Activated naive CD4-positive, alpha-beta T cell treated with anti-CD3 and anti-CD28 coated beads, Interleukin-2, amount 50 U/mL, for 24 hours (primary cell): ENCODE results near the gene CDH8.
"Not testable (repeated sequence)": the region's sequence is repeated elsewhere in the genome, so short reads cannot be mapped to it uniquely, and the experiment has no call there.

ENCODE experiments used
- H3K27ac Mint-ChIP-seq: one replicate; pipeline ENCODE4 v1.8.0; 2021; ENCODE audit warnings: mild to moderate bottlenecking, mixed read lengths
- H3K27me3 Mint-ChIP-seq: one replicate; pipeline ENCODE4 v1.8.0; 2021; ENCODE audit warnings: mixed read lengths
- H3K36me3 Mint-ChIP-seq: one replicate; pipeline ENCODE4 v1.8.0; 2021; ENCODE audit warnings: mixed read lengths
- H3K4me1 Mint-ChIP-seq: one replicate; pipeline ENCODE4 v1.8.0; 2021; ENCODE audit warnings: mixed read lengths
- H3K4me3 Mint-ChIP-seq: one replicate; pipeline ENCODE4 v1.8.0; 2021; ENCODE audit warnings: mild to moderate bottlenecking, mixed read lengths
- H3K9me3 Mint-ChIP-seq: one replicate; pipeline ENCODE4 v1.8.0; 2021; ENCODE audit warnings: mixed read lengths

Gene CDH8

DNA sequence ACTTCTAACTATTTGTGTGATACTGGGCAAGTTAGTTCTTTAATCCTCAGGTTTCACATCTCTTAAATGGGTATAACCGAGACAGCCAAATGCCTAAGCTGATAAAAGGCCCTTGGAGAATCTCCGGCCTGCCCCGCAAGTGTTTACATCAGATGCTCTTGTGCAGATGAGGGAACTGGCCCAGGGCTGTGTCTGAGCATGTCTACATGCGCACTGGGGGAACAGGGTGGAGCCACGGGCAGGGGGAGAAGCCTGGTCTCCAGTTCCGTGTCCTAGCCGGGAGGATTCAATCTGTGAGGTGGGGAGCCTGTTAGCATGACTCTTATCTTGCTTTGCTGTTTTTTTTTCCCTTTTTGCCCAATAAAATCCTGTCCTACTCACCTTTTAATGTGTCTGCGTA, 222.9 kb downstream of the CDH8 start:
- H3K9me3 Mint-ChIP-seq: no peaks in the 10 kb centered on the region
- no peaks in the 10 kb centered on the region for H3K36me3 Mint-ChIP-seq
- H3K4me3 Mint-ChIP-seq: no peak overlapping the region
- H3K4me1 Mint-ChIP-seq: no peaks in the 10 kb centered on the region
- no peak overlapping the region for H3K27ac Mint-ChIP-seq
- no peaks in the 10 kb centered on the region for H3K27me3 Mint-ChIP-seq

DNA sequence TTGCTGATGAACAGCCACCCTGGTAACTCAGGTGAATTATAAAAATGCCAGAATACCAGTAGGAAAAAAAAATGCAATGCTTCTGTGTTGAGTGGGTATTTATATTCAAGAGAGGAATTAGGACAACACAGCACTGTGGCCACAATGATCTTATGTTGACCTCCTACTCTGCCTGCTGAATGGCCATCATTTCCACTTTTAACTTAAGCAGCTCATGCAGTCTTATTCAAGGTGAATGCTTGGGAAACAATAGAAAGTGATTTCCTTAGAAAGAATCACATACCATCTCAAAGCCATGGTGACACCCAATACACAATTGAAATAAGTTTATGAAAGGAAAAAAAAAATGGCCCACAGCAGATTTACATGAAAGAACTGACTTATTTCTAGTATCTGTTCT, 224.0 kb downstream of the CDH8 start:
- no peaks in the 10 kb centered on the region for H3K9me3 Mint-ChIP-seq
- no peak overlapping the region for H3K4me3 Mint-ChIP-seq
- no peaks in the 10 kb centered on the region for H3K4me1 Mint-ChIP-seq
- no peak overlapping the region for H3K27ac Mint-ChIP-seq
- no peaks in the 10 kb centered on the region for H3K27me3 Mint-ChIP-seq
- H3K36me3 Mint-ChIP-seq: no peaks in the 10 kb centered on the region

DNA sequence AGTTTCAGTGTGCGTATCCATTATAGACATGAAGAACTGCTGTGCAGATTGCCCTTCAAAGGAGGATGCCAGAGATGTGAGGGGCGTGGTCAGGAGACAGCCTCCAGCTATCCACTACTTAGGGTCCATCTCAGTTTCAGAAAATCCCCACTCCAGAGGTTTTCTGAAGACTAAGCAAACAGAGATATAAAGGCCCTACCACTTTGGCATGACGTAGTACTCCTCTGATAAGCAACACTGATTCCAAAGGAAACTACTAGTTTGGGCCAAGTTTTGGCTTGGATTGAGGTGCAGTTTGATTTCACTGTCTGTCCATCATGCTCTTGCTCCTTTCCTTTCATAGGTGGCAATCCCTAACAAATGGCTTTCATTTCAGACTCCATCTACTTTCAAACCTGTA, 228.7 kb downstream of the CDH8 start:
- H3K27ac Mint-ChIP-seq: no peak overlapping the region
- no peaks in the 10 kb centered on the region for H3K27me3 Mint-ChIP-seq
- no peaks in the 10 kb centered on the region for H3K36me3 Mint-ChIP-seq
- H3K9me3 Mint-ChIP-seq: no peaks in the 10 kb centered on the region
- H3K4me3 Mint-ChIP-seq: no peak overlapping the region
- H3K4me1 Mint-ChIP-seq: no peaks in the 10 kb centered on the region

DNA sequence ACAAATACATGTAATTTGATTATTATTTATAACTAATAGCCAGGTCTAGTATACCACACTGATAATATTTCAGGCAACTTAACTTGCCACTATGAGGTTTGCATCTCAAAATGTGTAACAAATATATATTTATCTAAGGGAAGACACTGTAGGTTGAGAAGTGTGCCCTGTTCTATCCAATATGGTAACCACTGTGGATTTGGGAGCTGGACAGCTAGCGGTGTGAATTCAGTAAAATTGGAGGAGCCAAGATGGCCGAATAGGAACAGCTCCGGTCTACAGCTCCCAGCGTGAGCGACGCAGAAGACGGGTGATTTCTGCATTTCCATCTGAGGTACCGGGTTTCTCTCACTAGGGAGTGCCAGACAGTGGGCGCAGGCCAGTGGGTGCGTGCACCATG, 235.0 kb downstream of the CDH8 start:
- H3K27ac Mint-ChIP-seq, H3K4me3 Mint-ChIP-seq, H3K9me3 Mint-ChIP-seq, H3K27me3 Mint-ChIP-seq, H3K4me1 Mint-ChIP-seq, H3K36me3 Mint-ChIP-seq: not testable (repeated sequence)

DNA sequence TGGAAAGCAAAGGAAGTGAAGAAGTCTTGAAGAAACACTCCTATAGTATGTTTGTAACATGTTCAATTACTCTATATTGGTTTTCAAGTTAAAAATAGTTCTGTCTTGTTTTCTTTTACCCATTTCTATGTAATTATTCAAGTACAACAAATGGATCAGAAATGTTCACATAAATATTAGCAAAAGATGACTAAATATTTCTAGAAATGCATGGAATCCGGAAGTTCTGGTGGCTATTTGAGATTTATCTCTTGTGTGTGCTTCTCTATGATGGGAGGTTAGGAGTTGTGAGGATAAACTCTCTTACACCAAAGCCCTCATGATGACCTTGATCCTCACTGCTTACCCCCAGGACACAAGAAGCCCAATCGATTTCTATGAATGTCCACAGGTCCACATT, 237.5 kb downstream of the CDH8 start:
- Mint-ChIP-seq H3K4me1 (no peaks in the 10 kb centered on the region), H3K4me3 (no peak overlapping the region), H3K27ac (no peak overlapping the region), H3K27me3 (no peaks in the 10 kb centered on the region), H3K36me3 (no peaks in the 10 kb centered on the region), H3K9me3 (peaks cover 11% of the 10 kb centered on the region)

DNA sequence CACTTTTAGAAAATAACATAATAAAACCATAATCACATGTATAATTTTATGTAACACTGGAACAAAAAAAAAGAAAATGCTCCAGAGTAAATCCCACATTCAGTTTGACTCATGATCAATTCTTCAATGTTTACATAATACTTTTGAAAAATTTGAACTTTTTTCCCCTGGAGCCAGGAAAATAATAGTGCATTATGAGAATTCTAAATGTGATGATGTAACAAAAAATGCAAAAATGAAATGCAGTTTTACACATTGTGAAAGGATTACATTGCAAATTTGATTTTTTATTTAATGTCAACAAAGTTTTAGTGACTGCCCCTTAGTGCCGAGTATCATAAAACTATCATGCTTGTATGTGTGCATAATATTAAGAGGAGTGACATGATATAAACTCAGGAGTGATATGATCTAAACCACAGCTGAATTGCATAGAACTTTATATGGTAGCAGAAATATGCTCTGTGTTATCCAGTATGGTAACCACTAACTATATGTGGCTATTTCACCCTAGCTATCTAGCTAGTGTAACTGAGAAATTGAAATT, 238.2 kb downstream of the CDH8 start:
- no peaks in the 10 kb centered on the region for H3K4me1 Mint-ChIP-seq
- peaks cover 11% of the 10 kb centered on the region for H3K9me3 Mint-ChIP-seq
- H3K4me3 Mint-ChIP-seq: no peak overlapping the region
- H3K27ac Mint-ChIP-seq: no peak overlapping the region
- no peaks in the 10 kb centered on the region for H3K27me3 Mint-ChIP-seq
- no peaks in the 10 kb centered on the region for H3K36me3 Mint-ChIP-seq

DNA sequence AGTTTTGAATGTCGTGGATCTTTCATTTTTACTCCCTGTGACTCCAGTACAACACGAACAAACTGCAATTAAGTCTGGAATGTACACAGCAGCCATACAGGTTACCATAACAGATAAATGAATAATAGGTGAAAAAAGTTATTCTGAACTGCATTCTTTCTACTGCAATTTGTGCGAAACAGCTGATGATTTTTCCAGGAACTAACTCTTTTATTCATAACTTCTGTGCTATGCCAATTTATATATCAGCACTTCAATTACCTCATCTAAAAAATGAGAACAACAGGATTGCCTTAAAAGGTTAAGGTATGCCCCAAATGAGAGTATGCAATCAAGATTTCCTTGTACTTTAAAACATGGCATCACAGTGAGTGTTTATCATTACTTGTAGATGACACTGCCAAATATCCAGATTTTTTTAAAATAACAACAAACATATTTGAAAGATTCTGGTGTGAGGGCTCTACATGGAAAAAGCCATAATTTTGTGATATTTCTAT, 238.9 kb downstream of the CDH8 start:
- no peak overlapping the region for H3K27ac Mint-ChIP-seq
- no peak overlapping the region for H3K4me3 Mint-ChIP-seq
- H3K27me3 Mint-ChIP-seq: no peaks in the 10 kb centered on the region
- no peaks in the 10 kb centered on the region for H3K36me3 Mint-ChIP-seq
- peaks cover 11% of the 10 kb centered on the region for H3K9me3 Mint-ChIP-seq
- no peaks in the 10 kb centered on the region for H3K4me1 Mint-ChIP-seq

DNA sequence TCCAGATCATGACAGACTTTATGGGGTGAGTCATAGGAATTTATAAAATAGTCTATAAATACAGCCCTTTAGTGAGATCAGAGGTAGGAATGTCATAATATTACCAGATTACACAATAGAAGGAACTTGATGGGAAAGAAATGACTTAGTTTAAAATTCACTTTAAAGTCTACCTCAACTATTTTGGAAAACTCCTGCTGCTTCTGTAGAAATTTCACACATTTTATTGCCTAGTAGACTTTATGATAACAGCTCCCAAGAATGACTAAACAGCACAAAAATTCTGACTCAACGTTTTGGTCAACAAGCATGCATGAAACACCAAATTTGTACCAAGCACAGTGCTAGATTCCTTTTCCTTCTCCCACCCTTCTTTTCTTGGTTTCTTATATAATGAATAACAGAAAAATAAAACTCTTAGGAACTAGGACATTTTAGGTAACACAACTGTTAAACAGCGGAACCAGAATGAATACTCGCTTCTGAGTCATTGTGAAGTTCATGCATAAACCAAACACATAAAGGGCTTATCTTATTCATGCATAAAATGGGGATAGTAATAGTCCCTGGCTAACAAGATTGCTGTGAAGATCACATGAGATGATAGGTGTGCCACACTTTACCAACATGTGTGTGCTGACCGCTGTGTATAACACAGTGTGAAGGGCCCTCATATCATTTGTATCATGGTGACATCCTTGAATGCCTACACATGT, 243.9 kb downstream of the CDH8 start:
- Mint-ChIP-seq H3K4me3 (no peak overlapping the region), H3K4me1 (no peaks in the 10 kb centered on the region), H3K27ac (no peak overlapping the region), H3K36me3 (no peaks in the 10 kb centered on the region), H3K9me3 (peaks cover 14% of the 10 kb centered on the region), H3K27me3 (no peaks in the 10 kb centered on the region)

DNA sequence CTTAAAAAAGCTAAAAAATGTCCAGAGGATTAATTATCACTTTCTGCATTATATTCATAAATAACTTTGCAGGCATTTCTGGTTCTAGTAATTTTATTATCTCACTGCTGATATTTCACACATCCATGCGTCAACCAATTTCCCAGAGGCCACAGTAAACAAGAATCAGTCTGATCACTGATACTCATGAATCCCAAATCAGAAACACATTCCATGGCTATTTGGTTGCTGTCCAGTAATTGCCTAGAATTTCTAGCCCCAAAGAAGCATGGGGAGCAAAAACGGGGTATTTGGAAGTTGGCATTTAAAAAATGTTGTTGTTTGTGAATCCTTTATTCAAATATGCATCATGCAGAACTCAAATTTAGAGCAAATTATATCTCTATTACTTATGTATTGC, 244.8 kb downstream of the CDH8 start:
- no peak overlapping the region for H3K27ac Mint-ChIP-seq
- peaks cover 14% of the 10 kb centered on the region for H3K9me3 Mint-ChIP-seq
- H3K4me3 Mint-ChIP-seq: no peak overlapping the region

DNA sequence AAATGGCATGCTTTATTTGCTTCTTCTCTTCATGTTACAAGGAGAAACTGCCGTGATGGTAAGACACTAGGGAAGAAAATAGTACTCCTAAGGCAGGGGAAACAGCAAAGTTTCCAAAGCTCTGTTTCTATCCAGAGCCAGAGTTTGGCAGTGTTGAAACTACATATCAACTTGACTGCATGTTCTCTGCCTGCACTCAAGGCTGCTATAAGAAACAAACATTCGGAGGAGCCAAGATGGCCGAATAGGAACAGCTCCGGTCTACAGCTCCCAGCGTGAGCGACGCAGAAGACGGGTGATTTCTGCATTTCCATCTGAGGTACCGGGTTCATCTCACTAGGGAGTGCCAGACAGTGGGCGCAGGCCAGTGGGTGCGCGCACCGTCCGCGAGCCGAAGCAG, 254.4 kb downstream of the CDH8 start:
- H3K27me3 Mint-ChIP-seq, H3K4me3 Mint-ChIP-seq, H3K36me3 Mint-ChIP-seq, H3K4me1 Mint-ChIP-seq, H3K9me3 Mint-ChIP-seq, H3K27ac Mint-ChIP-seq: not testable (repeated sequence)

More for the DNA sequence above, 244.8 kb downstream of the CDH8 start:
- Mint-ChIP-seq H3K36me3 (no peaks in the 10 kb centered on the region), H3K4me1 (no peaks in the 10 kb centered on the region), H3K27me3 (no peaks in the 10 kb centered on the region)

DNA sequence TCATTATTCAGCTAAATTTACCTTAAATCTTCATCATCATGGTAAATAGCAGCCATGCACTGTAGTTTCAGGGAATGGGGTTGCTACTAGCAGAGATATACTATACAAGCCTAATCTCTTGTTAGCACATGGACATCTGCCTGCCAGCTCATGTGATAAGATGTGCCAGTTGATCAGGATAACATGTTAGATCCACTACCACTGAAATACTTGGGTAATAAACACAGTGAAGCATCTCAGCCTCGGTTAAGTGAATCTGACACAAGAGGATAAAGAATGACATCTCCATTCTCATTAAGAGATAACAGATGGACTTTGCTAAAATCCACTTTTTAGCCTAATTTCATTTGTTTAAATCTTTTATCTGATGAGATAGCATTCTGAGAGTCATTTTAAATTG, 256.1 kb downstream of the CDH8 start:
- Mint-ChIP-seq H3K36me3 (no peaks in the 10 kb centered on the region), H3K4me1 (no peaks in the 10 kb centered on the region), H3K27me3 (no peaks in the 10 kb centered on the region), H3K4me3 (no peak overlapping the region), H3K9me3 (no peaks in the 10 kb centered on the region), H3K27ac (no peak overlapping the region)

DNA sequence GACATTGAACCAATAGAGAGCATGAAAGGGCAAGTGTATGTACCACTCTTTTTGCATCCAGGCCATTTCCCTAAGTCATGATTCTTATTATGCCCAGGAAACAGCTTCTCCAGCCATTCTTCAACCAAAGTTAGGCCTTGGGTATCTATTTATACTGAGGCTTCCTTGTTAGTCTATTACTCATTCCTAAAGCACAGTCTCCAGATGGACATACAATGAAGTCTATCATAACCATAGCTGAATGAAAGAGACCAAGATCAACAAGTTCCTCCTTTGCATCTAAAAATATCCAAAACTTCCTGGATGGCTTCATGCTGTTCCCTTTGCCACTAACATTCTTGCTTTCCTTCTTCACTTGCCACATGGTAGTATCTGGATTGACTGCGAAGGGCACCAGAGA, 265.9 kb downstream of the CDH8 start:
- Mint-ChIP-seq H3K27ac (no peak overlapping the region), H3K9me3 (peaks cover 14% of the 10 kb centered on the region), H3K4me1 (no peaks in the 10 kb centered on the region), H3K4me3 (no peak overlapping the region), H3K27me3 (no peaks in the 10 kb centered on the region), H3K36me3 (no peaks in the 10 kb centered on the region)

DNA sequence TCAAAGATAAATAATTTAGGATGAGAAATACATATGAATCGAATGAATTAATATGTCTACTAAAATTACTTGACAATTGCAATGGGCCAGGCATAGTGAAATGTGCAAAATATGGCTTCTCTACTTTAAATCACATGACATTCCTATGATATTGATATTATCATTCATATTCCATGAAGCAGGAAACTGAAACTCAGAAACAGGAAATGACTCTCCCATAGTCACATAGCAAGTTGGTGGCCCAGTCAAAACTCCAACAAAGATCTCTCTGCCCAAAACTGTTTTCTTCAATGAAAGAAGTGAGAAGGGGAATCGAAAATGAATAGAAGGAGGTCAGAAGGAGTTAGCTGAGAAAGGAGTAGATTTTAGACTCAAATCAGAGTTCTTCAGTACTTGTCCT, 272.2 kb downstream of the CDH8 start:
- Mint-ChIP-seq H3K27ac (no peak overlapping the region), H3K4me3 (no peak overlapping the region), H3K36me3 (no peaks in the 10 kb centered on the region), H3K4me1 (no peaks in the 10 kb centered on the region), H3K27me3 (no peaks in the 10 kb centered on the region), H3K9me3 (peaks cover 17% of the 10 kb centered on the region)

DNA sequence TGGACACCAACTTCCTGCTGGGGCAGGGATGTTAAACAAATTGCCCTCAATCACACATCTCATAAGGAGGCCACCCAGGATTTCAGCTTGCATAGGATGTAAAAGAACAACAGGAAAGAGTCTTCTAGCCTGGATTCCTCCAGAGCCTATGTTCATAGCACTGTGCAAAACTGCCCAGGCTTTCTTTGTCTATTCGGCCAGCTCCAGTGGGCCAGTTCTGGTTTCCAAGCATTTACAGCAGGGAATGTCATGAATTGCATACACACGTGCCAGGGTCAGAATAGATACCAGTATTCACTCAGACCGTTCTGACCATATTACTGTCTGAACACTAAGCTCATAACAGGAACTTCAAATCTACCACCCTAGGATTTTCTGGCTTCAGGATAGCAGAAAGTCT, 273.2 kb downstream of the CDH8 start:
- no peak overlapping the region for H3K4me3 Mint-ChIP-seq
- no peaks in the 10 kb centered on the region for H3K36me3 Mint-ChIP-seq
- H3K4me1 Mint-ChIP-seq: no peaks in the 10 kb centered on the region
- H3K27ac Mint-ChIP-seq: no peak overlapping the region
- peaks cover 13% of the 10 kb centered on the region for H3K9me3 Mint-ChIP-seq
- no peaks in the 10 kb centered on the region for H3K27me3 Mint-ChIP-seq

DNA sequence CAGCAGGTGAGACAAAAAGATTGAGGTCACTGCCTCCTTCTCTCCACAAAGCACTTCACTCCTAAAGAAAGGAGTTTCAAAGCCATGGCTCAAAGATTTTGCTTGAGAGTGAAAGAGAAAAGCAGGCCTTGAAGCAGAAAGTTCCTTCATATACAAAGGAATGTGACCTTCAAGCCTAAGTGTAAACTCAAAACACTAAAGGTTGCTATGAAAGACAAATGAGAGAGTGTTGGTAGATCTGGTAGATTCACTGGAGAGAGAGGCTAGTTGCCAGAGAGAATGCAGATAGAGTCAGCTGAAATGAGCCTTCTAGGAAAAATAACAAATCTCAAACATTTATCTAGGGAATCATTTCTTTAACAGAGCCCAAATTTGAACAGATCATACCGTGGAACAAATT, 305.2 kb downstream of the CDH8 start:
- Mint-ChIP-seq H3K4me3 (no peak overlapping the region), H3K27me3 (no peaks in the 10 kb centered on the region), H3K27ac (no peak overlapping the region), H3K4me1 (no peaks in the 10 kb centered on the region), H3K9me3 (peaks cover 33% of the 10 kb centered on the region), H3K36me3 (no peaks in the 10 kb centered on the region)

DNA sequence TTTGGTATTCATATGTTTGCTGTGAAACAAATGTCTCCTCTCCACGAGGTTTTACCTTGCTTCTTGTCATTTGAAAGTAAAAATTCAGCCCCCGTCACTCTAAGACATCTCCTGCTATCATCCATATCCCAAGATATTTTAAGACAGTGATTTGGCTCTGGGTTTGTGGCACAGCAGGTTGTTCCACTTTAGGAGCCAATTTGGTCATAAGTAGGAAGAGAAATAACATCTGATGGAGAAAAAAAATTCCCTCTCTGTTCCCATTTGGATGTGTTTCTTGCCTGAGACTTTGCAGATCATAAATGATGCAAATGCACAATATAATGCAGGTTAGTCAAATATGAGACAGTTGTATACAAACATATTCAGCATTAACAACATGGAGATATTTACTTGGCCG, 309.5 kb downstream of the CDH8 start:
- Mint-ChIP-seq H3K4me1 (no peaks in the 10 kb centered on the region), H3K27me3 (no peaks in the 10 kb centered on the region), H3K9me3 (peaks cover 11% of the 10 kb centered on the region), H3K27ac (no peak overlapping the region), H3K36me3 (no peaks in the 10 kb centered on the region), H3K4me3 (no peak overlapping the region)

DNA sequence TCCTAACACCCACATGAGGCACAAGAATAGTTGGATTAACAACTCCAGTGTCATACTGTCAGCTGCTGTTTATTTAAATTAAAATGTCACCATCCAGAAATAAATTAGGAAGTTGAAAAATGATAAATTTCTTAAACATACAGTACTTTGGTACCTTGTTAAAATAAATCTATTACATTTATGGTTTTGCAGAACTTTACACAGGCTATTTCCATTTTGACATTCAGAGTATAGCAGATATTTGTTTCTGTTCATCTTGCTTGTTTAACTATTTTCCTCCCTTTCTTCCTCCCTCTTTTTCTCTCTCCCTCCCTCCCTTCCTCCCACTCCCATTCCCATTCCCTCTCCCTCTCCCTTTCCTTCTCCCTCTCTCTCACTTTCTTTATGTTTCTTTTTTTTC, 310.1 kb downstream of the CDH8 start:
- no peaks in the 10 kb centered on the region for H3K4me1 Mint-ChIP-seq
- peaks cover 5% of the 10 kb centered on the region for H3K9me3 Mint-ChIP-seq
- no peaks in the 10 kb centered on the region for H3K27me3 Mint-ChIP-seq
- no peak overlapping the region for H3K4me3 Mint-ChIP-seq
- no peaks in the 10 kb centered on the region for H3K36me3 Mint-ChIP-seq
- no peak overlapping the region for H3K27ac Mint-ChIP-seq
